Stimulated activated memory B cell treated with anti-CD40 and anti-IgM and Interleukin-4, amounts not matched to agents 10 μg/mL and 1 μg/mL and 100 μg/mL, for 72 hours (primary cell): ENCODE results near the gene PNMA8C.
"Not testable (repeated sequence)": the region's sequence is repeated elsewhere in the genome, so short reads cannot be mapped to it uniquely, and the experiment has no call there.

Source experiments
- ATAC-seq: fragments of 150-1000 bp; cut with Tn5 transposase; 2 replicates; pipeline ENCODE4 v1.10.0; 2021
- H3K27ac Mint-ChIP-seq: one replicate; pipeline ENCODE4 v1.8.0; 2022; ENCODE audit warnings: mild to moderate bottlenecking, mixed read lengths
- H3K27me3 Mint-ChIP-seq: one replicate; pipeline ENCODE4 v1.8.0; 2022; ENCODE audit warnings: mixed read lengths
- H3K36me3 Mint-ChIP-seq: one replicate; pipeline ENCODE4 v1.8.0; 2022; ENCODE audit warnings: mixed read lengths
- H3K4me1 Mint-ChIP-seq: one replicate; pipeline ENCODE4 v1.8.0; 2022; ENCODE audit warnings: mixed read lengths
- H3K4me3 Mint-ChIP-seq: one replicate; pipeline ENCODE4 v1.8.0; 2022; ENCODE audit warnings: mild to moderate bottlenecking, moderate library complexity, mixed read lengths
- H3K9me3 Mint-ChIP-seq: one replicate; pipeline ENCODE4 v1.8.0; 2022; ENCODE audit warnings: mixed read lengths

PNMA8C gene

GRCh38 chr19:46454244-46454643, 25.5 kb upstream of the PNMA8C start:
- peaks cover 5% of the 10 kb centered on the region for H3K9me3 Mint-ChIP-seq

GRCh38 chr19:46453661-46454060, 24.9 kb upstream of the PNMA8C start:
- no peak for ATAC-seq
- H3K9me3 Mint-ChIP-seq, result peaks cover 5% of the 10 kb centered on the region
- no peaks in the 10 kb centered on the region for H3K36me3 Mint-ChIP-seq
- H3K4me1 Mint-ChIP-seq, result no peaks in the 10 kb centered on the region
- H3K27me3 Mint-ChIP-seq, result peaks cover 26% of the 10 kb centered on the region
- no peak overlapping the region for H3K27ac Mint-ChIP-seq
- H3K4me3 Mint-ChIP-seq, result no peak overlapping the region

More at GRCh38 chr19:46454244-46454643, 25.5 kb upstream of the PNMA8C start:
- H3K4me1 Mint-ChIP-seq, result no peaks in the 10 kb centered on the region
- peaks cover 32% of the 10 kb centered on the region for H3K27me3 Mint-ChIP-seq
- no peak for ATAC-seq
- no peak overlapping the region for H3K4me3 Mint-ChIP-seq
- H3K36me3 Mint-ChIP-seq, result no peaks in the 10 kb centered on the region
- H3K27ac Mint-ChIP-seq, result no peak overlapping the region

GRCh38 chr19:46452186-46452585, 23.4 kb upstream of the PNMA8C start:
- Mint-ChIP-seq H3K36me3 (no peaks in the 10 kb centered on the region), H3K4me1 (no peaks in the 10 kb centered on the region), H3K27me3 (peaks cover 33% of the 10 kb centered on the region), H3K9me3 (peaks cover 5% of the 10 kb centered on the region), H3K4me3 (no peak overlapping the region), H3K27ac (no peak overlapping the region)
- no peak for ATAC-seq

GRCh38 chr19:46451352-46451751, 22.6 kb upstream of the PNMA8C start:
- Mint-ChIP-seq H3K27me3 (peaks cover 32% of the 10 kb centered on the region), H3K4me3 (no peak overlapping the region)

GRCh38 chr19:46450737-46451136, 22.0 kb upstream of the PNMA8C start:
- H3K4me3 Mint-ChIP-seq, result no peak overlapping the region
- no peaks in the 10 kb centered on the region for H3K4me1 Mint-ChIP-seq
- ATAC-seq, result no peak
- no peaks in the 10 kb centered on the region for H3K36me3 Mint-ChIP-seq
- peaks cover 5% of the 10 kb centered on the region for H3K9me3 Mint-ChIP-seq
- H3K27ac Mint-ChIP-seq, result no peak overlapping the region
- peaks cover 32% of the 10 kb centered on the region for H3K27me3 Mint-ChIP-seq

More at GRCh38 chr19:46451352-46451751, 22.6 kb upstream of the PNMA8C start:
- Mint-ChIP-seq H3K4me1 (no peaks in the 10 kb centered on the region), H3K36me3 (no peaks in the 10 kb centered on the region), H3K9me3 (peaks cover 5% of the 10 kb centered on the region), H3K27ac (no peak overlapping the region)
- no peak for ATAC-seq

- peaks cover 19% of the 10 kb centered on the region for H3K27me3 Mint-ChIP-seq
- no peak overlapping the region for H3K4me3 Mint-ChIP-seq
- no peak for ATAC-seq
- peaks cover 3% of the 10 kb centered on the region for H3K9me3 Mint-ChIP-seq
- no peaks in the 10 kb centered on the region for H3K4me1 Mint-ChIP-seq
- no peaks in the 10 kb centered on the region for H3K36me3 Mint-ChIP-seq
- H3K27ac Mint-ChIP-seq, result no peak overlapping the region
These were observed 20.5 kb upstream of the PNMA8C start for GRCh38 chr19:46449228-46449627.

GRCh38 chr19:46448601-46449000, 19.9 kb upstream of the PNMA8C start:
- peaks cover 3% of the 10 kb centered on the region for H3K9me3 Mint-ChIP-seq
- peaks cover 19% of the 10 kb centered on the region for H3K27me3 Mint-ChIP-seq
- no peak for ATAC-seq
- no peaks in the 10 kb centered on the region for H3K36me3 Mint-ChIP-seq
- H3K27ac Mint-ChIP-seq, result no peak overlapping the region
- no peak overlapping the region for H3K4me3 Mint-ChIP-seq
- H3K4me1 Mint-ChIP-seq, result no peaks in the 10 kb centered on the region

GRCh38 chr19:46447824-46448223, 19.1 kb upstream of the PNMA8C start:
- ATAC-seq, result no peak
- H3K4me1 Mint-ChIP-seq, result no peaks in the 10 kb centered on the region

GRCh38 chr19:46447006-46447405, 18.3 kb upstream of the PNMA8C start:
- Mint-ChIP-seq H3K9me3 (peaks cover 3% of the 10 kb centered on the region), H3K27ac (no peak overlapping the region), H3K4me3 (no peak overlapping the region), H3K36me3 (no peaks in the 10 kb centered on the region), H3K4me1 (no peaks in the 10 kb centered on the region), H3K27me3 (peaks cover 19% of the 10 kb centered on the region)
- ATAC-seq, result no peak

More at GRCh38 chr19:46447824-46448223, 19.1 kb upstream of the PNMA8C start:
- Mint-ChIP-seq H3K27me3 (peaks cover 19% of the 10 kb centered on the region), H3K27ac (no peak overlapping the region), H3K4me3 (no peak overlapping the region), H3K9me3 (peaks cover 3% of the 10 kb centered on the region), H3K36me3 (no peaks in the 10 kb centered on the region)

- Mint-ChIP-seq H3K27ac (no peak overlapping the region), H3K4me1 (no peaks in the 10 kb centered on the region), H3K4me3 (no peak overlapping the region), H3K27me3 (peaks cover 19% of the 10 kb centered on the region), H3K36me3 (no peaks in the 10 kb centered on the region), H3K9me3 (peaks cover 3% of the 10 kb centered on the region)
- no peak for ATAC-seq
These were observed 17.3 kb upstream of the PNMA8C start for GRCh38 chr19:46446021-46446420.

- no peaks in the 10 kb centered on the region for H3K36me3 Mint-ChIP-seq
- no peak for ATAC-seq
- H3K4me1 Mint-ChIP-seq, result no peaks in the 10 kb centered on the region
- H3K9me3 Mint-ChIP-seq, result no peaks in the 10 kb centered on the region
- H3K4me3 Mint-ChIP-seq, result no peak overlapping the region
- no peak overlapping the region for H3K27ac Mint-ChIP-seq
- H3K27me3 Mint-ChIP-seq, result peaks cover 22% of the 10 kb centered on the region
These were observed 14.2 kb upstream of the PNMA8C start for GRCh38 chr19:46442808-46443450.

- H3K9me3 Mint-ChIP-seq, result no peaks in the 10 kb centered on the region
- H3K36me3 Mint-ChIP-seq, result no peaks in the 10 kb centered on the region
- peaks cover 24% of the 10 kb centered on the region for H3K27me3 Mint-ChIP-seq
- ATAC-seq, result no peak
- no peak overlapping the region for H3K4me3 Mint-ChIP-seq
- no peaks in the 10 kb centered on the region for H3K4me1 Mint-ChIP-seq
- H3K27ac Mint-ChIP-seq, result no peak overlapping the region
These were observed 13.1 kb upstream of the PNMA8C start for GRCh38 chr19:46441866-46442265.

GRCh38 chr19:46435689-46436088, 7.0 kb upstream of the PNMA8C start:
- not testable (repeated sequence) for H3K36me3 Mint-ChIP-seq, H3K27ac Mint-ChIP-seq, H3K9me3 Mint-ChIP-seq, H3K4me3 Mint-ChIP-seq, ATAC-seq, H3K4me1 Mint-ChIP-seq
- H3K27me3 Mint-ChIP-seq, result peaks cover 64% of the 10 kb centered on the region

- Mint-ChIP-seq H3K36me3 (no peaks in the 10 kb centered on the region), H3K4me1 (no peaks in the 10 kb centered on the region), H3K27me3 (peaks cover 71% of the 10 kb centered on the region), H3K9me3 (peaks cover 4% of the 10 kb centered on the region), H3K4me3 (no peak overlapping the region), H3K27ac (no peak overlapping the region)
- no peak for ATAC-seq
These were observed 6.3 kb upstream of the PNMA8C start for GRCh38 chr19:46435009-46435408.

- not testable (repeated sequence) for H3K27ac Mint-ChIP-seq, H3K4me3 Mint-ChIP-seq, H3K9me3 Mint-ChIP-seq, H3K4me1 Mint-ChIP-seq, ATAC-seq, H3K36me3 Mint-ChIP-seq
- peaks cover 86% of the 10 kb centered on the region for H3K27me3 Mint-ChIP-seq
These were observed 4.7 kb upstream of the PNMA8C start for GRCh38 chr19:46433470-46433869.

- no peak overlapping the region for H3K27ac Mint-ChIP-seq
- peaks cover 88% of the 10 kb centered on the region for H3K27me3 Mint-ChIP-seq
- H3K9me3 Mint-ChIP-seq, result peaks cover 6% of the 10 kb centered on the region
- no peaks in the 10 kb centered on the region for H3K36me3 Mint-ChIP-seq
- no peak overlapping the region for H3K4me3 Mint-ChIP-seq
- ATAC-seq, result no peak
- peaks cover 18% of the 10 kb centered on the region for H3K4me1 Mint-ChIP-seq
These were observed 3.1 kb upstream of the PNMA8C start for GRCh38 chr19:46431824-46432223.
